Effector memory CD8-positive, alpha-beta T cell (primary cell): Measurements from ENCODE around the gene RASAL2.
"Not testable (repeated sequence)": the region's sequence is repeated elsewhere in the genome, so short reads cannot be mapped to it uniquely, and the experiment has no call there.

Experiments used
- ATAC-seq: fragments of 150-1000 bp; cut with Tn5 transposase; replicated peaks from 2 replicates; pipeline ENCODE4 v1.10.0; 2021; ENCODE audit warnings: mild to moderate bottlenecking, moderate library complexity
- DNase-seq, 3 experiments: peaks; one replicate each; pipeline ENCODE4 v3.0.0; 2021
- H3K27ac Mint-ChIP-seq, 2 donors: one replicate each; pipeline ENCODE4 v1.8.0; 2022; ENCODE audit warnings: mild to moderate bottlenecking in 2 of 2, mixed read lengths in 2 of 2, moderate library complexity in 2 of 2
- H3K27me3 Mint-ChIP-seq, 2 donors: one replicate each; pipeline ENCODE4 v1.8.0; 2022; ENCODE audit warnings: mixed read lengths in 2 of 2
- H3K36me3 Mint-ChIP-seq: one replicate; pipeline ENCODE4 v1.8.0; 2022; ENCODE audit warnings: mild to moderate bottlenecking, moderate library complexity, mixed read lengths; ENCODE audit not compliant: insufficient read depth
- H3K4me1 Mint-ChIP-seq, 2 donors: one replicate each; pipeline ENCODE4 v1.8.0; 2022; ENCODE audit warnings: low read depth in 2 of 2, mixed read lengths in 2 of 2
- H3K4me3 Mint-ChIP-seq, 2 donors: one replicate each; pipeline ENCODE4 v1.8.0; 2022; ENCODE audit warnings: mild to moderate bottlenecking in 2 of 2, mixed read lengths in 2 of 2, moderate library complexity in 2 of 2
- H3K9me3 Mint-ChIP-seq, 2 donors: one replicate each; pipeline ENCODE4 v1.8.0; 2022; ENCODE audit warnings: mixed read lengths in 2 of 2

Gene RASAL2

DNA sequence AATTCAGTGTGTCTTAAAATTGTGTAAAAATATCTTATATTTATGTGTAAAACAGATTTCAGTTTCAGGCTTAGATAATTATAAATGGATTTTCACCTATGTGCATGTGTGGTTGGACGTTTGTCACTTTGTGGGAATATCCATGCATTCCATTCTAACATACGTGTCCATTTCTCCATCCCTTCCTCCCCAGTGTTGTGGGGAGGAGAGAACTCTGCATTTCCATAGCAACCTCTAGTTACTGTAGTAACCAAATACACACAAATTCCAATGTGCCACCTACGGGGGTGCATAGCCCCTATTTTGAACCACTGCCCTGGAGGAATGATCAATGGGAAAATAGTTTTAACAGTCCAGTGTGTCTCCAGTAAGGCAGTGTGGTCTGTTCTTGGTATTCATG, 79.0 kb downstream of the RASAL2 start:
- H3K27ac Mint-ChIP-seq = no peak overlapping the region

GRCh38 chr1:178174539-178174938, 80.6 kb downstream of the RASAL2 start:
- no peak for DNase-seq
- no peak for ATAC-seq
- Mint-ChIP-seq H3K27ac (no peak overlapping the region), H3K36me3 (no peaks in the 10 kb centered on the region), H3K9me3 (peaks cover 0 to 8% of the 10 kb centered on the region in 2 donors), H3K27me3 (no peaks in the 10 kb centered on the region), H3K4me1 (no peaks in the 10 kb centered on the region), H3K4me3 (no peak overlapping the region)

More for the DNA sequence above, 79.0 kb downstream of the RASAL2 start:
- no peaks in the 10 kb centered on the region for H3K36me3 Mint-ChIP-seq
- DNase-seq (no peak), ATAC-seq (no peak)
- H3K27me3 Mint-ChIP-seq = no peaks in the 10 kb centered on the region
- H3K4me3 Mint-ChIP-seq = no peak overlapping the region
- no peaks in the 10 kb centered on the region for H3K4me1 Mint-ChIP-seq
- H3K9me3 Mint-ChIP-seq = peaks cover 0 to 8% of the 10 kb centered on the region in 2 donors

DNA sequence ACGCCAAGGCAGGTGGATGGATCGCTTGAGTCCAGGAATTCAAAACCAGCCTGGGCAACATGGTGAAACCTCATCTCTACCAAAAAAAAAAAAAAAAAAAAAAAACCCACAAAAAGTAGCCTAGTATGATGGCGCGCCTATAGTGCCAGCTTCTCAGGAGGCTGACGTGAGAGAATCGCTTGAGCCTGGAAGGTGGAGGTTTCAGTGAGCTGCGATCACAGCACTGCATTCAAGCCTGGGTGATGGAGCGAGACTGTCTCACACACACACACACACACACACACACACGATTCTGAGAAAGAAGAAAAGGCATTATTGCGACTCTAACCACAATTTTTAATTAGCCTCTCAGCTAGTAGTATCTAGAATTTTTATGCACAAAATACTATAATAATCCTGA, 86.5 kb downstream of the RASAL2 start:
- no peaks in the 10 kb centered on the region for H3K4me1 Mint-ChIP-seq
- H3K27me3 Mint-ChIP-seq = no peaks in the 10 kb centered on the region
- H3K9me3 Mint-ChIP-seq = peaks cover 0 to 8% of the 10 kb centered on the region in 2 donors
- ATAC-seq = no peak
- no peak overlapping the region for H3K4me3 Mint-ChIP-seq
- no peak for DNase-seq
- no peak overlapping the region for H3K27ac Mint-ChIP-seq
- no peaks in the 10 kb centered on the region for H3K36me3 Mint-ChIP-seq

DNA sequence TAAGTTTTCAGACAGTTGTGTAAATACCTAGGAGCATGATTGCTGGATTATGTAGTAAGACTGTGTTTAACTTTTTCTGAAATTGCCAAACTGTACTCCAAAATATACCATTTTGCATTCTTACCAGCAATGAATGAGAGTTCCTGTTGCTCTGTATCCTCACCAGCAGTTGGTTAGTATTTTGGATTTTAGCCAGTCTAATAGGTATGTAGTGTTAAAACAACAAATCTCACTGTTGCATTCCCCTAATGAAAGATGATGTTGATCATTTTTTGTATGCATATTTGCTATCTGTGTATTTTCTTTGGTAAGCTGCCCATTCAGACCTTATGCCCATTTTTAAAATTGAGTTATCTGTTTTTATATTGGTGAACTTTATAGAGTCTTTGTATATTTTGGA, 89.9 kb downstream of the RASAL2 start:
- ATAC-seq (no peak), DNase-seq (no peak)
- no peak overlapping the region for H3K4me3 Mint-ChIP-seq
- no peak overlapping the region for H3K27ac Mint-ChIP-seq
- H3K9me3 Mint-ChIP-seq = no peaks in the 10 kb centered on the region
- H3K36me3 Mint-ChIP-seq = no peaks in the 10 kb centered on the region
- H3K27me3 Mint-ChIP-seq = no peaks in the 10 kb centered on the region
- H3K4me1 Mint-ChIP-seq = no peaks in the 10 kb centered on the region

- Mint-ChIP-seq H3K27ac (no peak overlapping the region), H3K4me1 (no peaks in the 10 kb centered on the region)
- DNase-seq = no peak
Observed at GRCh38 chr1:178188306-178188705, 94.4 kb downstream of the RASAL2 start.

GRCh38 chr1:178189814-178190213, 95.9 kb downstream of the RASAL2 start:
- Mint-ChIP-seq H3K27me3 (no peaks in the 10 kb centered on the region), H3K4me1 (no peaks in the 10 kb centered on the region), H3K4me3 (no peak overlapping the region), H3K9me3 (no peaks in the 10 kb centered on the region), H3K36me3 (no peaks in the 10 kb centered on the region), H3K27ac (no peak overlapping the region)
- DNase-seq (no peak), ATAC-seq (no peak)

More at GRCh38 chr1:178188306-178188705, 94.4 kb downstream of the RASAL2 start:
- ATAC-seq = no peak
- no peaks in the 10 kb centered on the region for H3K27me3 Mint-ChIP-seq
- no peak overlapping the region for H3K4me3 Mint-ChIP-seq
- H3K9me3 Mint-ChIP-seq = no peaks in the 10 kb centered on the region
- H3K36me3 Mint-ChIP-seq = no peaks in the 10 kb centered on the region

DNA sequence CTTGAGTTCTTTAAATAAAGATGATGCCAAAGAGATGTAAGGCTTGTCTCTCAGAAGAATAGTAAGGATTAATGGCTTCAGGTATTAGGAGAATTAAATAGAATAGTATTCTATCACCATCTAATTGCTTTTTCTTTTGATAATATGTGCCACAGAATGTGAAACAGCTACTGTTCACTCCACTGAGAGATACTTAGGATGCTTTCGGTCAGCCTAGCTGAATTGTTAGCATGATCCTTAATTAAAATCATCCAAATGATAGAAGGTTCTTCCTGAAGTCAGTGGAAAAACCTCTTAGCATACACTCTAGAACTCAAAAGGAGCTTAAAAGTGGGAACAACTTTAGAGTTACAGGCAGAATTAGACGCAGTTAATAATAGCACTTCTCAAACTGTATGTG, 97.0 kb downstream of the RASAL2 start:
- Mint-ChIP-seq H3K4me3 (no peak overlapping the region), H3K27me3 (no peaks in the 10 kb centered on the region), H3K9me3 (no peaks in the 10 kb centered on the region), H3K27ac (no peak overlapping the region), H3K4me1 (no peaks in the 10 kb centered on the region), H3K36me3 (no peaks in the 10 kb centered on the region)
- ATAC-seq (no peak), DNase-seq (no peak)

DNA sequence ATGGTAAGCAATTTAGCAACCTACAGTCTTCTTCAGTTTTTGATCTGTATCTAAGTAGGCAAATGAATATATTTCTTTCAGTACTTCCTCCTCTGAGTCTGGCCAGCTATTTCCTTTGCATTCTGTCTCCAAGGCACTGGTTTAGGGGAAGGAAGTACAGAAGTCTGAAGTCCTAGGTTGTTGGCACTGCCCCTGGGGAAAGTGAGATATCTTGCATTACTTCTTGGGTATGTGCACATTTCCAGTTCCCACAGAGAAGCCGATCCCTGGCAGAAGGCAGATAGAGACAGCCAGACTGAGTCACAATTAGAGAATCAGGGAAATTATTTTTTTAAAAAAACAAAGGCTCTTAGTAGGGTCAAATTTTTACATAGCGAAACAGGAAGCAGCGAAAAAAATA, 98.8 kb downstream of the RASAL2 start:
- H3K4me1 Mint-ChIP-seq = no peaks in the 10 kb centered on the region
- H3K36me3 Mint-ChIP-seq = no peaks in the 10 kb centered on the region
- no peaks in the 10 kb centered on the region for H3K9me3 Mint-ChIP-seq
- ATAC-seq = no peak
- no peak for DNase-seq
- no peak overlapping the region for H3K27ac Mint-ChIP-seq
- H3K27me3 Mint-ChIP-seq = no peaks in the 10 kb centered on the region
- no peak overlapping the region for H3K4me3 Mint-ChIP-seq

DNA sequence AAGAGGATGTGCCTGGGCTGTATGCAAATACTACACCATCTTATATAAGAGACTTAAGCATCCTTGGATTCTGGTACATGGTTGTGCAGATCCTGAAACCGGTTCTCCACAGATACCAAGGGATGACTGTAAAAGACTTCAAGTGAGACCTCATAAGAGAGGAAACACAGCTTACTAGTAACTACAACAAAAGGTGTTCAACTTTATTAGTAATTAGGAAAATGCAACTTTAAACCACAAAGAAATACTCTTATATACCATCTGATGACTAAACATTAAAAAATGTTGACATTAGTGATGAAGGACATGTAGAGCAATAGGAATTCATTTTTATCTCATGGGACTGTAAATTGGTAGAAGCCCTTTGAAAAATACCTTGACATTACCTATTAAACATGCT, 102.7 kb downstream of the RASAL2 start:
- Mint-ChIP-seq H3K4me3 (no peak overlapping the region), H3K27me3 (no peaks in the 10 kb centered on the region), H3K36me3 (no peaks in the 10 kb centered on the region), H3K4me1 (no peaks in the 10 kb centered on the region), H3K9me3 (peaks cover 5 to 8% of the 10 kb centered on the region in 2 donors), H3K27ac (no peak overlapping the region)
- ATAC-seq (no peak), DNase-seq (no peak)

DNA sequence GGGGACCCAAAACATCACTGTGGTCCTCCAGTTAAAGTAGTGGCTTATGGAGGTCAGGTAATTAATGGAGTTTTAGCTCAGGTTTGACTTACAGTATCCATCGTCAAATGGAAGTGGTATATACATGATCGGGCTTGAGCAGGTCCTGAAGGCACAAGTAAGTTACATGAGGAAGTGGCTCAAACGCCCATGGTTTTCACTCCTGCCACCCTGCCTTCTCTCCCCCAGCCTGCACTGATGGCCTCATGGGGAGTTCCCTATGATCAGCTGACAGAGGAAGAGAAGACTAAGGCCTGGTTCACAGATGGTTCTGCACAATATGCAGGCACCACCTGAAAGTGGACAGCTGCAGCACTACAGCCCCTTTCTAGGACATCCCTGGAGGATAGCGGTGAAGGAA, 108.2 kb downstream of the RASAL2 start:
- DNase-seq, H3K4me1 Mint-ChIP-seq, H3K27me3 Mint-ChIP-seq, H3K4me3 Mint-ChIP-seq, H3K36me3 Mint-ChIP-seq, H3K27ac Mint-ChIP-seq, ATAC-seq: not testable (repeated sequence)
- H3K9me3 Mint-ChIP-seq = peaks cover 15 to 17% of the 10 kb centered on the region in 2 donors

- H3K4me3 Mint-ChIP-seq, H3K4me1 Mint-ChIP-seq, H3K27me3 Mint-ChIP-seq, H3K36me3 Mint-ChIP-seq, DNase-seq, H3K27ac Mint-ChIP-seq, ATAC-seq: not testable (repeated sequence)
- H3K9me3 Mint-ChIP-seq = peaks cover 15 to 17% of the 10 kb centered on the region in 2 donors
Observed at GRCh38 chr1:178202546-178202945, 108.6 kb downstream of the RASAL2 start.

- H3K4me3 Mint-ChIP-seq, H3K4me1 Mint-ChIP-seq, DNase-seq, H3K27me3 Mint-ChIP-seq, H3K27ac Mint-ChIP-seq, ATAC-seq, H3K36me3 Mint-ChIP-seq: not testable (repeated sequence)
- H3K9me3 Mint-ChIP-seq = peaks cover 19 to 21% of the 10 kb centered on the region in 2 donors
Observed at GRCh38 chr1:178208269-178208856, 114.5 kb downstream of the RASAL2 start.

GRCh38 chr1:178209935-178210334, 116.0 kb downstream of the RASAL2 start:
- no peaks in the 10 kb centered on the region for H3K4me1 Mint-ChIP-seq
- H3K4me3 Mint-ChIP-seq = no peak overlapping the region
- H3K27me3 Mint-ChIP-seq = no peaks in the 10 kb centered on the region
- no peak for ATAC-seq
- peaks cover 18 to 21% of the 10 kb centered on the region in 2 donors for H3K9me3 Mint-ChIP-seq
- no peaks in the 10 kb centered on the region for H3K36me3 Mint-ChIP-seq
- H3K27ac Mint-ChIP-seq = no peak overlapping the region
- DNase-seq = no peak

GRCh38 chr1:178218550-178218949, 124.6 kb downstream of the RASAL2 start:
- Mint-ChIP-seq H3K4me3 (no peak overlapping the region), H3K36me3 (no peaks in the 10 kb centered on the region), H3K27ac (no peak overlapping the region), H3K27me3 (no peaks in the 10 kb centered on the region), H3K4me1 (no peaks in the 10 kb centered on the region), H3K9me3 (peaks cover 0 to 3% of the 10 kb centered on the region in 2 donors)
- no peak for ATAC-seq
- no peak for DNase-seq

DNA sequence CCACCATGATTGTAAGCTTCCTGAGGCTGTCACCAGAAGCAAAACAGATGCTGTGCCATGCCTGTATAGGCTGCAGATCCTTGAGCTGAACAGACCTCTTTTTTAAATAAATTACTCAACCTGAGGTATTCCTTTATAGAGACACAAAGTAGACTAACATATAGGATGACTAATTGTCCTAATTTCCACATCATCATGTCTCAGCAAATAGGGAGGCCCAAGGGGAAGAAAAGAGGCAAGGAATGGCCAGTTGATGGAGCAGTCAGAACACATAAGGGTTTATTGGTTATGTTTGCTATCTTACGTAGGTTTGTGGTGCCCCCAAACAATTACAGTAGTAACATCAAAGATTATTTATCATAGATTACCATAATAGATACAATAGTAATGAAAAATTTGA, 126.2 kb downstream of the RASAL2 start:
- no peak overlapping the region for H3K4me3 Mint-ChIP-seq
- no peaks in the 10 kb centered on the region for H3K27me3 Mint-ChIP-seq
- peaks cover 0 to 4% of the 10 kb centered on the region in 2 donors for H3K9me3 Mint-ChIP-seq
- no peaks in the 10 kb centered on the region for H3K4me1 Mint-ChIP-seq
- no peak overlapping the region for H3K27ac Mint-ChIP-seq
- no peak for DNase-seq
- ATAC-seq = no peak
- H3K36me3 Mint-ChIP-seq = no peaks in the 10 kb centered on the region
